PC-3 (cell line): ENCODE data around the gene TMEM150A. TPM values are rescaled to one million over a fixed set of nuclear protein-coding genes. Genes with fewer than 3 reads are reported as not detected.

Source experiments
- ATAC-seq: fragments of 200-7000 bp; cut with Tn5 transposase; 2 replicates; pipeline ENCODE4 v1.9.1; 2020; ENCODE audit warnings: mild to moderate bottlenecking, moderate library complexity
- BruUV-seq: library from RNA; stranded (reverse); fragments of 400-500 nt; replicated peaks from 2 replicates; lab custom pipeline; 2021; lab: Mats Ljungman, UMichigan
- CTCF ChIA-PET: fragments of 300-600 bp; sonication (Branson Sonifier 250); formaldehyde crosslinking; loops from one replicate; lab custom pipeline; 2022; ENCODE audit warnings: antibody characterized with exemption; lab: Charles Lee
- POLR2A ChIA-PET: fragments of 300-600 bp; sonication (Branson Sonifier 250); formaldehyde crosslinking; loops from one replicate; lab custom pipeline; 2022; ENCODE audit warnings: antibody characterized with exemption; ENCODE audit not compliant: unreplicated experiment; lab: Charles Lee
- DNase-seq: peaks from one replicate; pipeline ENCODE4 v3.0.0-alpha.2; 2015
- H2AFZ ChIP-seq: fragments of 300-600 bp; sonication (generic); 2 replicates; pipeline ENCODE4 v1.6.0; 2016; ENCODE audit warnings: antibody characterized with exemption, low read length
- H3F3A ChIP-seq: fragments of 300-600 bp; sonication (generic); one replicate; pipeline ENCODE4 v1.6.0; 2017; ENCODE audit warnings: antibody characterized with exemption, low read length, control low read depth, mild to moderate bottlenecking; ENCODE audit not compliant: unreplicated experiment
- H3K27ac ChIP-seq: fragments of 300-600 bp; sonication (generic); 2 replicates; pipeline ENCODE4 v1.5.1; 2016; ENCODE audit warnings: mild to moderate bottlenecking, low read length
- H3K27me3 ChIP-seq: fragments of 300-600 bp; sonication (generic); 2 replicates; pipeline ENCODE4 v1.6.1; 2016; ENCODE audit warnings: low read length, mixed read lengths
- H3K36me3 ChIP-seq: fragments of 300-600 bp; sonication (generic); 2 replicates; pipeline ENCODE4 v1.6.1; 2016; ENCODE audit warnings: low read depth, mixed run types, low read length, mixed read lengths
- H3K4me1 ChIP-seq: fragments of 300-600 bp; sonication (generic); 2 replicates; pipeline ENCODE4 v1.5.1; 2016; ENCODE audit warnings: low read length; ENCODE audit not compliant: insufficient read depth
- H3K4me2 ChIP-seq: fragments of 300-600 bp; sonication (generic); 2 replicates; pipeline ENCODE4 v1.6.0; 2016; ENCODE audit warnings: low read length
- H3K4me3 ChIP-seq: fragments of 300-600 bp; sonication (generic); 2 replicates; pipeline ENCODE4 v1.5.1; 2016; ENCODE audit warnings: mild to moderate bottlenecking, low read length, mixed read lengths
- H3K79me2 ChIP-seq: fragments of 300-600 bp; sonication (generic); 2 replicates; pipeline ENCODE4 v1.6.1; 2017; ENCODE audit warnings: low read length, mixed read lengths
- H3K9ac ChIP-seq: fragments of 300-600 bp; sonication (generic); 2 replicates; pipeline ENCODE4 v1.6.0; 2016; ENCODE audit warnings: mild to moderate bottlenecking, low read length
- H3K9me2 ChIP-seq: fragments of 300-600 bp; sonication (generic); replicated peaks from 2 replicates; pipeline ENCODE4 v1.6.1; 2016; ENCODE audit warnings: mixed run types, low read length, mixed read lengths
- H3K9me3 ChIP-seq: fragments of 300-600 bp; sonication (generic); 2 replicates; pipeline ENCODE4 v1.6.1; 2016; ENCODE audit warnings: low read length, mixed read lengths
- H4K20me1 ChIP-seq: fragments of 300-600 bp; sonication (generic); 2 replicates; pipeline ENCODE4 v1.6.1; 2016; ENCODE audit warnings: low read length, mixed read lengths
- EZH2 ChIP-seq: fragments of 300-600 bp; sonication (generic); IDR thresholded peaks from one replicate; pipeline ENCODE4 v1.6.1; 2017; ENCODE audit warnings: antibody characterized with exemption, mild to moderate bottlenecking, low read length; ENCODE audit not compliant: unreplicated experiment
- EZH2phosphoT487 ChIP-seq: fragments of 300-600 bp; sonication (generic); IDR thresholded peaks from 2 replicates; pipeline ENCODE4 v1.6.1; 2018; ENCODE audit warnings: mild to moderate bottlenecking, antibody characterized with exemption, low read length, borderline replicate concordance
- intact Hi-C: fragments of 100-400 bp; cut with micrococcal nuclease; formaldehyde crosslinking; loops from 2 replicates; pipeline ENCODE4 v1.9.0; 2023
- total RNA-seq: library from RNA; depleted of rRNA; stranded (reverse); fragments of >200 nt; gene quantifications from 2 replicates; pipeline ENCODE4 v1.2.3, GENCODE V29; 2014
- TF ChIP-seq, protein P1 (sequence below): fragments of 300-600 bp; sonication (generic); conservative IDR thresholded peaks from 2 replicates; pipeline ENCODE4 v1.5.1; 2017; ENCODE audit warnings: antibody characterized with exemption, low read depth, mild to moderate bottlenecking, low read length

TMEM150A gene
- total RNA-seq, 1 experiment from 2014 or later = 4.9 TPM

DNA sequence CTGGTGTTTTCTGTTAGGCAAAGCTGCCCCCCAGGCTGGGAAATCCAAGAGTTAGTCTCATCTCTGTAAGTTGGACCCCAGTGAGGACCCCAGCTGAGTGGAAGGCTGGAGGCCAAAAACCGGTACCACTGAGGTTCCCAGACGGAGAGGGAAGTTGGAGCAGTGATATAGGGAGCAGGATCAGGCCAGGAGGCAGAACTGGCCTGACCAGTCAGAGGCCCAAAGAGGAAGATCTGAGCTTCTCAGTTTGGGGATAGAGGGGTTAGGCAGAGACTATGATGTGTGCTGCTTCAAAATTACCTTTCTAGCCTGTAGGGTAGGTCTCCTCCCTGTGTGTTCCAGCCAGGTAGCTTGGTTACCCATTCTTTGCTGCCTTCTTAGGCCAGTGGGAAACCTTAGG is 11.5 kb downstream of the TMEM150A start:
- Histone ChIP-seq H3K9ac (no peak overlapping the region), H3K4me2 (no peak overlapping the region), H3K9me3 (no peaks in the 10 kb centered on the region), H2AFZ (no peak overlapping the region), H3K36me3 (no peaks in the 10 kb centered on the region), H3K27me3 (no peaks in the 10 kb centered on the region), H3K4me1 (peaks cover 16% of the 10 kb centered on the region), H4K20me1 (no peaks in the 10 kb centered on the region), H3K4me3 (no peak overlapping the region), H3K9me2 (no peaks in the 10 kb centered on the region), H3K79me2 (peaks cover 4% of the 10 kb centered on the region), H3F3A (no peaks in the 10 kb centered on the region), H3K27ac (peak overlapping the region; percentile 16; the same call in 1 of the 2 replicates)
- TF ChIP-seq EZH2 (no peak), EZH2phosphoT487 (no peak)
- TF ChIP-seq, protein P1, sequence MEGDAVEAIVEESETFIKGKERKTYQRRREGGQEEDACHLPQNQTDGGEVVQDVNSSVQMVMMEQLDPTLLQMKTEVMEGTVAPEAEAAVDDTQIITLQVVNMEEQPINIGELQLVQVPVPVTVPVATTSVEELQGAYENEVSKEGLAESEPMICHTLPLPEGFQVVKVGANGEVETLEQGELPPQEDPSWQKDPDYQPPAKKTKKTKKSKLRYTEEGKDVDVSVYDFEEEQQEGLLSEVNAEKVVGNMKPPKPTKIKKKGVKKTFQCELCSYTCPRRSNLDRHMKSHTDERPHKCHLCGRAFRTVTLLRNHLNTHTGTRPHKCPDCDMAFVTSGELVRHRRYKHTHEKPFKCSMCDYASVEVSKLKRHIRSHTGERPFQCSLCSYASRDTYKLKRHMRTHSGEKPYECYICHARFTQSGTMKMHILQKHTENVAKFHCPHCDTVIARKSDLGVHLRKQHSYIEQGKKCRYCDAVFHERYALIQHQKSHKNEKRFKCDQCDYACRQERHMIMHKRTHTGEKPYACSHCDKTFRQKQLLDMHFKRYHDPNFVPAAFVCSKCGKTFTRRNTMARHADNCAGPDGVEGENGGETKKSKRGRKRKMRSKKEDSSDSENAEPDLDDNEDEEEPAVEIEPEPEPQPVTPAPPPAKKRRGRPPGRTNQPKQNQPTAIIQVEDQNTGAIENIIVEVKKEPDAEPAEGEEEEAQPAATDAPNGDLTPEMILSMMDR = no peak
- DNase-seq = no peak
- ATAC-seq = no peak
- no TSS peak for BruUV-seq
- intact Hi-C loops = no loop called here
- POLR2A ChIA-PET = no interaction called here
- CTCF ChIA-PET = no interaction called here

DNA sequence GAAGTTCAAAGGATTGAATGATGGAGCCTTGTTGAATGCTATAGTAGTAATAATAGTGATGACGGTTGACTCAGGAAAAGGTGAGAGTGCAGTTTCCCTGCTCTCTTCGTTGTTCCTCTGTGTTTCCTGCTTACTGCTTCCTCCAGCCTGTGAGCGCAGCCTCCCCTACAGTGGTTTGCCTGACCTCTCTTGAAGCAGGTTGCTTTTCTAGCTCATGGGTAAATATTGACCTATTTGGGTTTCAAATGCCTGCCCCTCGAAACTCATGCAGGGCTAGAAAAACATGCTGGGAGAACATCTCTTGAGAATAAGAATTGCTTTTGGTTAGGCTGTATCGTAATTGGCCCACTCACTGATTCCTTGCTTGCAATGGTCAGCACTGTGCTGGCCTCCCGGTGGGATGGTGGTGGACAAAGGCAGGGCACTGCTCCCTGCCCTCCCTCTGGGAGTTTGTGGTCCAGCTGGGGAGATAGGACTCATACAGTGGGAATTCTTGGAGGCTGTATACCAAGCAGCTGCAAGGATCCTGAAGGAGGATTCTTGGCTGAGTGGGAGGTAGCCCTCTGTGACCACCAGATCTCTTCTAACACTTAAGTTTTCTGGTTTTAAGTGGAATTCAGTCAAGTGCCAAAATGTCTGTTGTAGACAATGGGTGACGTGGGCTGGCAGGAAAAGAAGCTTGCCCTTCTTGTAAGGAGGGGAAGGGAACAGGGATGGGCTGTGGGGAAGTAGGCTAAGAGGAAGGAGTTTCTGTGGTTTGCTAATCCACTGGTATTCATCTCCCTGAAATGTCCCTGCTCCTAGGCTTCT is 12.3 kb downstream of the TMEM150A start:
- Histone ChIP-seq H4K20me1 (no peaks in the 10 kb centered on the region), H3K36me3 (no peaks in the 10 kb centered on the region), H3K27me3 (no peaks in the 10 kb centered on the region), H3K9me3 (no peaks in the 10 kb centered on the region), H3K4me3 (no peak overlapping the region), H3F3A (no peaks in the 10 kb centered on the region), H3K9me2 (no peaks in the 10 kb centered on the region), H3K27ac (peak overlapping the region; percentile 16; the same call in 1 of the 2 replicates), H3K79me2 (no peaks in the 10 kb centered on the region), H3K9ac (no peak overlapping the region), H2AFZ (no peak overlapping the region), H3K4me2 (no peak overlapping the region), H3K4me1 (peaks cover 24% of the 10 kb centered on the region)
- no peak for TF ChIP-seq EZH2phosphoT487
- no peak for TF ChIP-seq EZH2
- TF ChIP-seq, protein P1 = no peak
- POLR2A ChIA-PET = no interaction called here
- DNase-seq (peak; percentile 32), ATAC-seq (no peak)
- intact Hi-C loops = no loop called here
- BruUV-seq = no TSS peak
- CTCF ChIA-PET = no interaction called here

DNA sequence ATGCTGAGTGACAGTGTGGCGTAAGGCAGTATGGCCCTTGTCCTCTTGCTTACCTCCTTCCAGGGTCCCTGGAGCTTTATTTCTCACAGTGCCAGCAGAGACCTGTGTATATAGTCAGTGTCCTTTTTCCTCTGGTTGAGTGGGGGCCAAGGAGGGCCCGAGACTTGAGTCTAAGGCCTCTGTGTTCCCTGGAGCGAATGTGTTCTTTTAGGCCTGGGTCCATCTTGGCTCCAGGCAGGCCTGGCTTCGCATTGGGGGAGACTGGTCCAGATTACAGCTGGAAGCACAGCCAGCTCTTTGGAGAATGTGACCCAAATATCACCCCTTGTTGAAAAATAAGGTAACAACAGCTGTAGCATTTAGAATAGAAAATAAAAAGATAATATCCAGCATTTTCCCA is 13.3 kb downstream of the TMEM150A start:
- BruUV-seq = no TSS peak
- ATAC-seq = no peak

More for the DNA sequence above, 13.3 kb downstream of the TMEM150A start:
- H3K4me1 ChIP-seq = peaks cover 26% of the 10 kb centered on the region
- no peak overlapping the region for H3K9ac ChIP-seq
- no peak overlapping the region for H3K4me3 ChIP-seq
- no peak overlapping the region for H2AFZ ChIP-seq
- no peak for DNase-seq
- intact Hi-C loops = no loop called here
- no peaks in the 10 kb centered on the region for H3K9me2 ChIP-seq
- ChIA-PET CTCF (no interaction called here), POLR2A (no interaction called here)
- no peaks in the 10 kb centered on the region for H3F3A ChIP-seq
- H3K27ac ChIP-seq = no peak overlapping the region
- H3K4me2 ChIP-seq = no peak overlapping the region
- no peaks in the 10 kb centered on the region for H3K79me2 ChIP-seq
- no peaks in the 10 kb centered on the region for H4K20me1 ChIP-seq
- TF ChIP-seq, protein P1 = no peak
- TF ChIP-seq EZH2phosphoT487 = no peak
- no peak for TF ChIP-seq EZH2
- H3K27me3 ChIP-seq = no peaks in the 10 kb centered on the region
- no peaks in the 10 kb centered on the region for H3K9me3 ChIP-seq
- no peaks in the 10 kb centered on the region for H3K36me3 ChIP-seq
